Neural progenitor cell (in vitro differentiated cells): ENCODE measurements around the gene OTULIN. TPM values are rescaled to one million over a fixed set of nuclear protein-coding genes. Genes with fewer than 3 reads are reported as not detected.

Source experiments
- DNase-seq: peaks from one replicate; pipeline ENCODE4 v3.0.0-alpha.2; 2016; ENCODE audit warnings: low spot score
- H2AFZ ChIP-seq: fragments of 200-600 bp; sonication (generic); replicated peaks from 2 replicates; pipeline ENCODE4 v1.6.1; 2016; ENCODE audit warnings: antibody characterized with exemption
- H3F3A ChIP-seq: fragments of 200-600 bp; sonication (generic); 2 replicates; pipeline ENCODE4 v1.6.1; 2016; ENCODE audit warnings: antibody characterized with exemption, low read depth
- H3K27ac ChIP-seq: fragments of 200-600 bp; sonication (generic); 2 replicates; pipeline ENCODE4 v1.5.1; 2016; ENCODE audit warnings: mild to moderate bottlenecking
- H3K27me3 ChIP-seq: fragments of 200-600 bp; sonication (generic); 2 replicates; pipeline ENCODE4 v1.6.1; 2016; ENCODE audit warnings: mild to moderate bottlenecking, moderate library complexity
- H3K36me3 ChIP-seq: fragments of 200-600 bp; sonication (generic); 2 replicates; pipeline ENCODE4 v1.5.1; 2016
- H3K4me1 ChIP-seq: fragments of 200-600 bp; sonication (generic); 2 replicates; pipeline ENCODE4 v1.6.1; 2016; ENCODE audit warnings: mixed run types
- H3K4me2 ChIP-seq: fragments of 200-600 bp; sonication (generic); 2 replicates; pipeline ENCODE4 v1.6.1; 2016
- H3K4me3 ChIP-seq: fragments of 200-600 bp; sonication (generic); 2 replicates; pipeline ENCODE4 v1.5.1; 2016
- H3K79me2 ChIP-seq: fragments of 200-600 bp; sonication (generic); 2 replicates; pipeline ENCODE4 v1.6.1; 2016; ENCODE audit warnings: low read depth
- H3K9ac ChIP-seq: fragments of 200-600 bp; sonication (generic); 2 replicates; pipeline ENCODE4 v1.6.1; 2016
- H3K9me3 ChIP-seq: fragments of 200-600 bp; sonication (generic); 2 replicates; pipeline ENCODE4 v1.5.1; 2016; ENCODE audit warnings: low read depth
- H4K20me1 ChIP-seq: fragments of 200-600 bp; sonication (generic); 2 replicates; pipeline ENCODE4 v1.6.1; 2016; ENCODE audit warnings: low read depth
- H3K27ac Mint-ChIP-seq: 3 replicates; pipeline ENCODE4 v1.8.0; 2021; ENCODE audit warnings: mixed read lengths
- H3K27me3 Mint-ChIP-seq: 2 replicates; pipeline ENCODE4 v1.8.0; 2022; ENCODE audit warnings: low read depth, mild to moderate bottlenecking, inconsistent platforms, moderate library complexity, mixed read lengths; ENCODE audit not compliant: insufficient read depth
- H3K36me3 Mint-ChIP-seq: 3 replicates; pipeline ENCODE4 v1.8.0; 2021; ENCODE audit warnings: mixed read lengths
- H3K4me1 Mint-ChIP-seq: 3 replicates; pipeline ENCODE4 v1.8.0; 2021; ENCODE audit warnings: mixed read lengths
- H3K4me3 Mint-ChIP-seq: 3 replicates; pipeline ENCODE4 v1.8.0; 2021; ENCODE audit warnings: mild to moderate bottlenecking, moderate library complexity, mixed read lengths
- H3K9me3 Mint-ChIP-seq: 3 replicates; pipeline ENCODE4 v1.8.0; 2020; ENCODE audit warnings: mixed read lengths
- EZH2 ChIP-seq: fragments of 200-600 bp; sonication (generic); IDR thresholded peaks from 2 replicates; pipeline ENCODE4 v1.6.1; 2017; ENCODE audit warnings: antibody characterized with exemption, mild to moderate bottlenecking, moderate library complexity
- EZH2phosphoT487 ChIP-seq: fragments of 200-600 bp; sonication (generic); IDR thresholded peaks from 2 replicates; pipeline ENCODE4 v1.6.1; 2017; ENCODE audit warnings: antibody characterized with exemption
- total RNA-seq: library from RNA; depleted of rRNA; stranded (reverse); fragments of >200 nt; gene quantifications from 2 replicates; pipeline ENCODE4 v1.2.3, GENCODE V29; 2015; ENCODE audit warnings: low replicate concordance
- TF ChIP-seq, protein P1 (sequence below): fragments of 200-600 bp; sonication (generic); IDR thresholded peaks from 2 replicates; pipeline ENCODE4 v1.5.1; 2017; ENCODE audit warnings: antibody characterized with exemption, mild to moderate bottlenecking

OTULIN gene
- total RNA-seq, 1 donor from 2014 or later: 23.1 TPM

DNA sequence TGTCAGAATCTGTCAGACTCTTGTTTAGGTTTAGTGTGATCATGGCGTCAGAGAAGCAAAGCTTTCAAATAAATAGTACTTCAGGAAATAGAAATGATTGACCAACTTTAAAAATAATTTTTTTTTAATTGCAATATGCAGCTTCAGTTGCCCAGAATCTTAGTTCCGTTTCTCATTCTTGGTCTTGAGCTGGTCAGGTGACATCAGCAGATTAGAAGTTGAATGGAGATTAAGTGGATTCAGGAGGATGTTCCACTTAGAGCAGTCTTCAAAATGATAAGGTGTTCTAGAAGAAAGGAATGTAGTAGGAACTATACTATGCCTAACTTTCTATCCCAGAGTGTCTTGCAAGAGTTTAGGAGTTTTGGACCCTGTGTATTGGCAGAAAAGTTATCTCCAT lies 30.6 kb downstream of the OTULIN start:
- no peak overlapping the region for H3K4me3 Mint-ChIP-seq
- H3K4me2 ChIP-seq: no peak overlapping the region
- H3K4me1 ChIP-seq: no peaks in the 10 kb centered on the region
- H3K4me1 Mint-ChIP-seq: no peaks in the 10 kb centered on the region
- TF ChIP-seq EZH2: no peak
- H3K9ac ChIP-seq: no peak overlapping the region
- no peak overlapping the region for H3K27ac ChIP-seq
- no peaks in the 10 kb centered on the region for H4K20me1 ChIP-seq
- H3K36me3 Mint-ChIP-seq: peaks cover 51% of the 10 kb centered on the region
- H3K4me3 ChIP-seq: no peak overlapping the region
- no peaks in the 10 kb centered on the region for H3K9me3 ChIP-seq
- no peaks in the 10 kb centered on the region for H3K79me2 ChIP-seq
- H3K27me3 Mint-ChIP-seq: peaks cover 2% of the 10 kb centered on the region
- peaks cover under 1% of the 10 kb centered on the region for H3K36me3 ChIP-seq
- no peaks in the 10 kb centered on the region for H3F3A ChIP-seq
- DNase-seq: no peak
- H2AFZ ChIP-seq: no peak overlapping the region
- H3K27me3 ChIP-seq: no peaks in the 10 kb centered on the region
- no peak overlapping the region for H3K27ac Mint-ChIP-seq
- H3K9me3 Mint-ChIP-seq: no peaks in the 10 kb centered on the region

DNA sequence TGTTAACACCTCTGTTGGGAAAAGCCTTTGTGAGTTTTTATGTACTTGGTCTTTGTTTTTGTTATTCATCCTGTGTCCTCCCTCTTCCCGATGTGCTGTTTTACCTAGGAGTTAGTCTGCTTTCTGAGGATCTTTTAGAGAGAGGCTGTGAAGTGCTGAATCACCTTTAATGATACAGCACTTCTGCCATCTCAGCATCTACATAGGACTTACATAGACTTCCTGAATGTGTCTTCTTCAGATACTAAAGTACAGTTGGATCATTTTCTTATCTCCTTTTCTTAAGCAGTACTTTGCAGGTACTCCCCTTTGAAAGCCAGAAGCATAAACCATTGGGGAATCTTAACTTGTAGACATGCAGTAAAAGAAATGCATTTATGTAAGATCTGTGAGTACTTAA lies 31.5 kb downstream of the OTULIN start:
- H3K4me2 ChIP-seq: no peak overlapping the region
- no peak overlapping the region for H3K4me3 Mint-ChIP-seq
- peaks cover 2% of the 10 kb centered on the region for H3K27me3 Mint-ChIP-seq
- no peak for DNase-seq
- no peak overlapping the region for H3K9ac ChIP-seq
- TF ChIP-seq EZH2phosphoT487 (no peak), EZH2 (no peak)
- TF ChIP-seq, protein P1, sequence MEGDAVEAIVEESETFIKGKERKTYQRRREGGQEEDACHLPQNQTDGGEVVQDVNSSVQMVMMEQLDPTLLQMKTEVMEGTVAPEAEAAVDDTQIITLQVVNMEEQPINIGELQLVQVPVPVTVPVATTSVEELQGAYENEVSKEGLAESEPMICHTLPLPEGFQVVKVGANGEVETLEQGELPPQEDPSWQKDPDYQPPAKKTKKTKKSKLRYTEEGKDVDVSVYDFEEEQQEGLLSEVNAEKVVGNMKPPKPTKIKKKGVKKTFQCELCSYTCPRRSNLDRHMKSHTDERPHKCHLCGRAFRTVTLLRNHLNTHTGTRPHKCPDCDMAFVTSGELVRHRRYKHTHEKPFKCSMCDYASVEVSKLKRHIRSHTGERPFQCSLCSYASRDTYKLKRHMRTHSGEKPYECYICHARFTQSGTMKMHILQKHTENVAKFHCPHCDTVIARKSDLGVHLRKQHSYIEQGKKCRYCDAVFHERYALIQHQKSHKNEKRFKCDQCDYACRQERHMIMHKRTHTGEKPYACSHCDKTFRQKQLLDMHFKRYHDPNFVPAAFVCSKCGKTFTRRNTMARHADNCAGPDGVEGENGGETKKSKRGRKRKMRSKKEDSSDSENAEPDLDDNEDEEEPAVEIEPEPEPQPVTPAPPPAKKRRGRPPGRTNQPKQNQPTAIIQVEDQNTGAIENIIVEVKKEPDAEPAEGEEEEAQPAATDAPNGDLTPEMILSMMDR: no peak
- no peaks in the 10 kb centered on the region for H3F3A ChIP-seq
- H3K36me3 ChIP-seq: no peaks in the 10 kb centered on the region
- H3K79me2 ChIP-seq: no peaks in the 10 kb centered on the region
- H3K4me3 ChIP-seq: no peak overlapping the region
- no peaks in the 10 kb centered on the region for H3K27me3 ChIP-seq
- no peaks in the 10 kb centered on the region for H4K20me1 ChIP-seq
- H3K9me3 Mint-ChIP-seq: no peaks in the 10 kb centered on the region
- no peak overlapping the region for H3K27ac ChIP-seq
- H2AFZ ChIP-seq: no peak overlapping the region
- no peak overlapping the region for H3K27ac Mint-ChIP-seq
- peaks cover 44% of the 10 kb centered on the region for H3K36me3 Mint-ChIP-seq
- no peaks in the 10 kb centered on the region for H3K4me1 ChIP-seq
- H3K9me3 ChIP-seq: no peaks in the 10 kb centered on the region
- H3K4me1 Mint-ChIP-seq: no peaks in the 10 kb centered on the region

DNA sequence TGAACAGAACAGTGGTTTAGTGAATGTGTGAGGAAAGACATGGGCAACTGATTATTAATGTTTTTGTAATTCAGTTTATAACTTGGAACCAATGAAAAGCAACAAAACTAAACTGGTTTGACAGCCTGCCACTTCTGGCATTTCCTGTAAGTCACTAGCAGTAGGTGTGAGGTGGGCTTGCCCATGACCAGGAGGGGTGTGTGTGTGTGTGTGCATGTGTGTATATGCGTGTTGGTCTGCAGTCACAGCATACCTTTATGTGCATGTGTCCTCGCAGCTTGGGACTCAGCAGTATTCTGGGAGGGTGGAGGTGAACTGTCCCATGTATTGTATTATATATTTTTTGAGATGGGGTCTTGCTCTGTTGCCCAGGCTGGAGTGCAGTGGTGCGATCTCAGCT lies 32.3 kb downstream of the OTULIN start:
- H3K36me3 Mint-ChIP-seq: peaks cover 46% of the 10 kb centered on the region
- Histone ChIP-seq H3K4me2 (no peak overlapping the region), H3K4me3 (no peak overlapping the region), H3K9ac (no peak overlapping the region), H4K20me1 (no peaks in the 10 kb centered on the region), H3K9me3 (no peaks in the 10 kb centered on the region), H3F3A (no peaks in the 10 kb centered on the region), H3K79me2 (no peaks in the 10 kb centered on the region), H3K27me3 (no peaks in the 10 kb centered on the region), H2AFZ (no peak overlapping the region), H3K36me3 (no peaks in the 10 kb centered on the region), H3K4me1 (no peaks in the 10 kb centered on the region), H3K27ac (no peak overlapping the region)
- H3K27me3 Mint-ChIP-seq: peaks cover 2% of the 10 kb centered on the region
- no peaks in the 10 kb centered on the region for H3K9me3 Mint-ChIP-seq
- DNase-seq: no peak
- H3K27ac Mint-ChIP-seq: no peak overlapping the region
- H3K4me3 Mint-ChIP-seq: no peak overlapping the region
- TF ChIP-seq EZH2phosphoT487 (no peak), EZH2 (no peak)
- TF ChIP-seq, protein P1: no peak
- no peaks in the 10 kb centered on the region for H3K4me1 Mint-ChIP-seq

DNA sequence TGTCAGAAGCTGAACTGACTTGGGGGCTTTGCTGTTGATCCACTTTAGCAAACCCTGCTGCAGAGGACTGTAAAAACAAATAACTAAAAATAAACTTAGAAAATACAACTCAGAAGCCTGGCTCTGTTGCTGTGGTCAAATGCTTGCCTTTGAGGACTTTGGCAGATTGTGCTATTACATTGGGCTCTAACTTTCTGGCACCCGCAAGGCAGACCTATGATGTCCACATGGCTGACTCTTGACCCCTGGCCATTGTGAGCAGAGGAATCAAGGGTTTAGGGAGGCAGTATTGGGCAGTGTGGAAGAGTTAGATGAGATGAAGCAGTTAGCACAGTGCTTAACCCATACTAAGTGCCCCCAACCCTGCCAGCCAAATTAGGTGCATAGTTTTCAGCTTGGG lies 34.0 kb downstream of the OTULIN start:
- Histone ChIP-seq H3K79me2 (no peaks in the 10 kb centered on the region), H3K9me3 (no peaks in the 10 kb centered on the region), H2AFZ (no peak overlapping the region), H3K27ac (no peak overlapping the region), H3K27me3 (no peaks in the 10 kb centered on the region), H3F3A (no peaks in the 10 kb centered on the region), H3K4me1 (no peaks in the 10 kb centered on the region), H3K36me3 (no peaks in the 10 kb centered on the region), H3K9ac (no peak overlapping the region), H3K4me2 (no peak overlapping the region), H4K20me1 (no peaks in the 10 kb centered on the region), H3K4me3 (no peak overlapping the region)
- no peaks in the 10 kb centered on the region for H3K4me1 Mint-ChIP-seq
- peaks cover 2% of the 10 kb centered on the region for H3K27me3 Mint-ChIP-seq
- no peak for DNase-seq
- no peak overlapping the region for H3K4me3 Mint-ChIP-seq
- H3K9me3 Mint-ChIP-seq: no peaks in the 10 kb centered on the region
- TF ChIP-seq, protein P1: no peak
- TF ChIP-seq EZH2phosphoT487 (no peak), EZH2 (no peak)
- no peak overlapping the region for H3K27ac Mint-ChIP-seq
- H3K36me3 Mint-ChIP-seq: peaks cover 40% of the 10 kb centered on the region
